Stimulated activated CD8-positive, alpha-beta memory T cell treated with anti-CD3 and anti-CD28 coated beads, Interleukin-7, amount 100 ng/mL, for 24 hours (primary cell): ENCODE data around the gene IL18.
"Not testable (repeated sequence)": the region's sequence is repeated elsewhere in the genome, so short reads cannot be mapped to it uniquely, and the experiment has no call there.

Experiments
- DNase-seq: peaks from one replicate; pipeline ENCODE4 v3.0.0-alpha.2; 2020; ENCODE audit warnings: low read depth

IL18 gene

DNA sequence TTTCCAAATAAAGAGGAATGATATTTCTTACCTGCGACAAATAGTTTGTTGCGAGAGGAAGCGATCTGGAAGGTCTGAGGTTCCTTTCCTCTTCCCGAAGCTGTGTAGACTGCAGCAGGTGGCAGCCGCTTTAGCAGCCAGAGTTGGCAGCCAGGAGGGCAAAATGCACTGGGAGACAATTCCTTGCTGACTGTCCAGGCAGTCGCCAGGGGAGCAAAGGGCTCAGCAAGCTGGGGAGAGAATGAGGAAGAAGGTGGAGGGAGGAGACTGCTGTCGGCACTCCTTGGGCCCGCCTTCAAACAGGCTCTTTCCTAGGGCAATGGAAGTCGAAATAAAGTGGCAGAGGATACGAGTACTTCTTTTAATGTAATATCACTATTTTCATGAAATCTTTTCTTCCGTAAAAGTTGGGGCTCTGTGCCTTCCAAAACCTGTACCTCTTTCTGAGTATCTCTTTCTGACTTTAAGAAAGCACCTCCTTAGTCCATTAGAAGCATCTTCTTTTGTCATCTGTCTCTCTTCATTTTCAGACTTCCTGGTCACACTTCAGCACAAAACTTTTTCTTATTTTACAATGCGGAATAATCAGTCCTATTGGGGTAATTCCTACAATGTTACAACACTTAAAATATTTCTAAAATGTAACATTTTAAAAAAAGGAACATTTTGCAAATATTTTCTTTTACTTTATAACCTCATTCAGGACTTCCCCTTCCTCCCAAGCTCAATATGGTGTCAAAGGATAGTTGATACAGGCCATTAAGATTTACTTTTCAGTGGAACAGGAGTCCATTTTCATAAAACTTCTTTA, at the start of gene IL18:
IL18 (minus strand) TSS at position 220 of the 811 bp plus-strand sequence. CDS start 9,041 bp downstream, outside the sequence.
- no peak for DNase-seq

DNA sequence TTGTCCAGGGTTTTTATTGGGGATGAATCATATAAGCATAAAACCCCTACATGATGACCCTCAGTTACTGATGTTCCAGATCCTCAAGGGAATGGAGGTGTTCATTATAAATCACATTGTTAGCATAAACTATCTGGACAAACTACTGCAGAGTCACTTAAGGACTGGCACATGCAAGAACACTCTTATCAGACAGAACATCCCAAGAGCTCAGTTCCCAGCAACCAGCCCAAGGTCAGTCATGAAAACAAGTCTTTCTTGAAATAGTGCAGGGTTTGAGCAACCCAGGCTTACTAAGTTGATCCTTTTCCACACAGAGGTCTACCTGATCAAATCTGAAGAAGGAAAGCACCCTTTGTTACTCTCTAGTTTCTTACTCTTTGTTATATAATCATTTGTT, 48.8 kb upstream of the IL18 start:
- no peak for DNase-seq

DNA sequence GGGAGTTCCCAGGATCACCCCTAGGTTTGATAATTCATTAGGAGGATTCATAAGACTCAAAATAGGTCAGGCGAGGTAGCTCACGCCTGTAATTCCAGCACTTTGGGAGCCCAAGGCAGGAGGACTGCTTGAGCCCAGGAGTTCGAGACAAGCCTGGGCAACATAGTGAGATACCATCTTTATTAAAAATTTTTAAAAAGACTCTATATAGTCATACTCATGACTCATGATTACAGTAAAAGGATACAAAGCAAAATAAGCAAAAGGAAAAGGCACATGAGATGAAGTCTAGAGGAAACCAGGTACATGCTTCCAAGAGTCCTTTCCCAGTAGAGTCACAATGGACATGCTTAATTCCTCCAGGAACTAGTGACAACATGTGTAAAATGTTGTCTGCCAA, 48.4 kb upstream of the IL18 start:
- no peak for DNase-seq

DNA sequence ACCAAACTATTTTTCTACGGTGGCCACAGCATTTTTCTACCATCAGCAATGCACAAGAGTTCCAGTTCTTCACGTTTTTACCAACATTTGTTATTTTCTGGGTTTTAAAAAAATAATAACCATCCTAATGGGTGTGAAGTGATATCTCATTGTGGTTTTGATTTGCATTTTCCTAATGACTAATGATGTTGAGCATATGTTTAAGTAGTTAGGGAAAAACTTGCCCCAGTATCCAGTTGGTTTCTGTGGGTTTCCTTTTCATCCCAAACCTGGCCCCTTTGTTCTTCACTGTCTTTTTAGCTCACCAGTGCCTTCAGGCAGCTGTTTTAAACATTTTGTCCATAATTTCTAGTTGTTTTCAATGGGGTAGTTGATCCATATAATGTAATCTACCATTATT, 47.6 kb upstream of the IL18 start:
- no peak for DNase-seq

DNA sequence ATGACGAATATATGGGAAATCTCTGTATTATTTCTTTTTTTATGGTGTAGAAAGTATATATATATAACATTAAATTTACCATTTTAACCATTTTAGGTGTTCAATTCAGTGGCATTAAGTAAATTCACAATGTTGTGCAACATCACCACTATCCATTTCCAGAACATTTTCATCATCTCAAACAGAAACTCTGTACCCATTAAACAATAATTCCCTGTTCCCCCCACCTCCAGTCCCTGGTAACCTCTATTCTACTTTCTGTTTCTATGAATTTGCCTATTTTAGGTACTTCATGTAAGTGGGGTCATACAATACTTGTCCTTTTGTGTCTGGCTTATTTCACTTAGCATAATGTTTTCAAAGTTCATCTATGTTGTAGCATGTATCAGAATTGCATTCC, 47.0 kb upstream of the IL18 start:
- DNase-seq: no peak

DNA sequence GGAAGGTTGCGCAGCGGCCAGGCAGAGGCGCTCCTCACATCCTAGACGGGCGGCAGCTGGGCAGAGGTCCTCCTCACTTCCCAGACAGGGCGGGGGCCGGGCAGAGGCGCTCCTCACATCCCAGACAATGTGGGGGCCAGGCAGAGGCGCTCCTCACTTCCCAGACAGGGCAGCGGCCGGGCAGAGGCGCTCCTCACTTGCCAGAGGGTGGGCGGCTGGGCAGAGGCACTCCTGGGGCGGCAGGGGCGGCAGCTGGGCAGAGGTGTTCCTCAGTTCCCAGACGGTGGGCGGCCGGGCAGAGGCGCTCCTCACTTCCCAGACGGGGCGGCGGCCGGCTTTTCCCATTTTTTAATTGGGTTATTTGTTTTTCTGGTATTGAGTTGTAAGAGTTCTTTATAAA, 42.2 kb upstream of the IL18 start:
- no peak for DNase-seq

DNA sequence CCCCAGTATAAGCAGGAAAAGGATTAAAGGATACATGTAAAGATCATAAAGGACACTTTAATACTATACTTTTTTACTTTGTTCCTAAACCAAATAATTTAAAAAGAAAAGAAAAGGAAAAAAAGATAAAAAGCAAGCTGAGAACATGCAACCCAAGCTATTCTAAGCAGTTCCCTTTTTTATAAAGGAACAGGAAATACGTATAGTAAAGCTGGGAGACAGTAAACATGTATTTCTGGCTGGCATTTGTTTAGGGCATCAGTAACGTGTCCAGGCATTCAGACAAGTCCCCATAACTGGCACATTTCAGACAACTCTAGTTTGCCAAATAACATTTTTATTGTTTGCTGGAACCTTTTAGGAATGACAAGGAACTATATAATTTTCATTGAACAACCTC, 36.4 kb upstream of the IL18 start:
- no peak for DNase-seq

DNA sequence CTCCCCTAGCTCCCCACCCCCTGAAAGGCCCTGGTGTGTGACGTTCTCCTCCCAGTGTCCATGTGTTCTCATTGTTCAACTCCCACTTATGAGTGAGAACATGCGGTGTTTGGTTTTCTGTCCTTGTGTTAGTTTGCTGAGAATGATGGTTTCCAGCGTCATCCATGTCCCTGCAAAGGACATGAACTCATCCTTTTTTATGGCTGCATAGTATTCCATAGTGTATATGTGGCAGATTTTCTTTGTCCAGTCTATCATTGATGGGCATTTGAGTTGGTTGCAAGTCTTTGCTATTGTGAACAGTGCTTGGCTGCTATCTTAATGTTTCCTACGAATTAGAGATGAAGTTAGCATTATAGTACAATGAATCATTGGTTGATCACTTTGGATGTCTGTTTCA, 35.2 kb upstream of the IL18 start:
- not testable (repeated sequence) for DNase-seq

DNA sequence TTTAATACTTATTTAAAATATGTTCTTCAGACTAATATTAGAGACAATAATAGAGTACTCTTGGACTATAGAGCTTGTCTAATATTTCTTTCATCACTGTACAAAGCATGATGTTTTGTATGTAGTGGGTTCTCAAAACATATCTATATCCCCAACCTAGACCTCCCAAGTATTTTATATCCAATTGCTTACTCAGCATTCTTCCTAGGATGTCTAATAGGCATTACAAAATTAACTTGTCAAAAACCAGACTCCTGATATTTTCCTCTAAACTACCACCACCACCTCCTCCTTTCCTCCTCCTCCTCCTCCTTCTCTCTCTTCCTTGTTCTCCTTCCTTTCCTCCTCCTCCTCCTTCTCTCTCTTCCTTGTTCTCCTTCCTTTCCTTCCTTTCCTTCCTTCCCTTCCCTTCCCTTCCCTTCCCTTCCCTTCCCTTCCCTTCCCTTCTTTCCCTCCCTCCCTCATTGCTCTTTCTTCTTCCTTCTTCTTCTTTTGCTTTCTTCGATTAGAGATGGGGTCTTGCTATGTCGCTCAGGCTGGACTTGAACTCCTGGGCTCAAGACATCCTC, 32.7 kb upstream of the IL18 start:
- no peak for DNase-seq

DNA sequence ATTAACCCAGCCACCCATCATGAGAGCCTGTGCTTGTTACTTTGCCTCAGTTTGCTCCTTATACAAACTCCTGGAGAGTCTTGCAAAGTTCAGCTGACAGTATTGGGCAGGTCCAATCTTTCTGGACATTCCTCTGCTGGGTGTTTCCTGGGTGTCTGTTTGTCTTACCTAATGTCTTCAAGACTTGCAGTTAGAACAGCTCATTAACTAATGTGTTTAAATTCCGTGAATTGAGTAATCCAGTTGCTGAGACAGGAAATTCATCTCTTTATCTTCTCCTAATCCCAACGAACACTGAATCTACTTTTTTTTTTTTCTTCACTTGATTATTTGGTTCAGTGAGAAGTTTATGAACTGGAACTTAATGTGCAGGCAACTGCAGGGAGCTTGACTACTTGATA, 32.1 kb upstream of the IL18 start:
- DNase-seq: no peak

DNA sequence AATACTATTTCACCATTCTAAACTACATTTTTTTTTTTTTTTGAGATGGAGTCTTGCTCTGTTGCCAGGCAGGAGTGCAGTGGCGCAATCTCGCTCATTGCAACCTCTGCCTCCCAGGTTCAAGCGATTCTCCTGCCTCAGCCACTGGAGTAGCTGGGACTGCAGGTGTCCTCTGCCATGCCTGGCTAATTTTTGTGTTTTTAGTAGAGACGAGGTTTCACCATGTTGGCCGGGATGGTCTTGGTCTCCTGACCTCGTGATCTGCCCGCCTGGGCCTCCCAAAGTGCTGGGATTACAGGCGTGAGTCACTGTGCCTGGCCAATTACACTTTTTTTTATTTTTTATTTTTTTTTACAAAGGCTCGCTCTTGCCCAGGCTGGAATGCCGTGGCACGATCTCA, 31.2 kb upstream of the IL18 start:
- DNase-seq: not testable (repeated sequence)

DNA sequence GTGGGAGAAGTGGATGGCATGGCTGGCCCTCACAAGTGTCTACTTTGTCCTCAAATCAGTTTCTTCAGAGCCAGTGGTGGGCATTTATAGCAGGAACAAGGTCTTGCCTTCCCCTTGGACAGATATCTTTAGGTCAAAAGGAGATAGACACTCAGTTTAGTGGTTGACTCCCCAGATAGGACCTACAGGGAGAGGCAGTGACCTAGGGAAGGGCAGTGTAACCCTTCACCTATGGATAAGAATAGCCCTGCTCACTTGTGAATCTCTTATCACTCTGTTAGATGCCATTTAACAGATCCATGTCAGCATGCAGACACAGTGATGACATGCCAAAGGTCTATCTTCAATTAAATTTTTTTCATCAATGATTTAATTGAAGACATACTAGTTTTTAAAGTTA, 22.4 kb upstream of the IL18 start:
- DNase-seq: no peak

DNA sequence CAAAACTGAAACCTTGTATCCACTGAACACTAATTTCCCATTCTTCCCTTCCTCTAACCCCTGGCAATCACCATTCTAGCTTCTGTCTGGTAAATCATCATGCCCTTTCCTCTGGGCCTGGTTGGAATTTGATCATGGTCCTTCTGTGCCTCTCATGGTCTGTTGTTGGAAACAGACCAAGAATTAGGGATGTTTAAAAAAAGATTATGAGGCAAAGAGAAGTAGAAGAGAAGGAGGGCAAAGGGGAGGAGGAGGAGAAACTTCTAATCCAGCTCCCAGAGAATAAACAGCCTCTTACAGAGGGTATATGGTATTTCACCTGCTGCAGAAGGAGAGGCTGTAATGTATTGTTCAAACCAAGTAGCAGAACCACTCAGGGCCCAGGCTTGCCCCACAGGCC, 22.0 kb upstream of the IL18 start:
- no peak for DNase-seq

DNA sequence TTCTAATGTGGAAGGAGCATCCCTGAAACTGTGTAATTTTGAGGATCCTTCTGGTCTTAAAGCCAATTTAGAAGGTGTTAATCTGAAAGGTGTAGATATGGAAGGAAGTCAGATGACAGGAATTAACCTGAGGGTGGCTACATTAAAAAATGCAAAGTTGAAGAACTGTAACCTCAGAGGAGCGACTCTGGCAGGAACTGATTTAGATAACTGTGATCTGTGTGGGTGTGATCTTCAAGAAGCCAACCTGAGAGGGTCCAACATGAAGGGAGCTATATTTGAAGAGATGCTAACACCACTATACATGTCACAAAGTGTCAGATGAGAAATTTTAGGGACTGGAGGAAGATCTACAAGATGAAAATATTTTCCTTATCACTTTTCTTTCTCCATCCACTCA, 19.0 kb upstream of the IL18 start:
- DNase-seq: no peak

DNA sequence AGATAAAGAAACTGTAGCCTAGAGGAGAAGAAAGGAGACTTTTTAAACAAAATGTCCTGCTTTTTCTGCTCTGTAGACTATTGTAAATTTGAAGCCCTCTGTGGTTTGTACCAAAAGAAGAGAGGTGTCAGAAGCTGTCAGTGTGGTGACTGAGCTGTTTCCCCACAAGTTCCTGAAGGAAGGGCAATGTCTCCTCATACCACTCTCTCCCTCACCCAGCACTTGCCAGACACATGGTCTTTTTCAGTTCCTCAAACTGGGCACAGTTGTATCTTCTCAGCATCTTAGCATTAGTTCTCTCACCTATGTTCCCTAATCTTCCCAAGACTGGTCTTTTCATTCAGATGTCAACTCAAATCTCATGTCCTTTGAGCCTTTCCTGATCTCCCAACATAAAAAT, 15.7 kb upstream of the IL18 start:
- no peak for DNase-seq

DNA sequence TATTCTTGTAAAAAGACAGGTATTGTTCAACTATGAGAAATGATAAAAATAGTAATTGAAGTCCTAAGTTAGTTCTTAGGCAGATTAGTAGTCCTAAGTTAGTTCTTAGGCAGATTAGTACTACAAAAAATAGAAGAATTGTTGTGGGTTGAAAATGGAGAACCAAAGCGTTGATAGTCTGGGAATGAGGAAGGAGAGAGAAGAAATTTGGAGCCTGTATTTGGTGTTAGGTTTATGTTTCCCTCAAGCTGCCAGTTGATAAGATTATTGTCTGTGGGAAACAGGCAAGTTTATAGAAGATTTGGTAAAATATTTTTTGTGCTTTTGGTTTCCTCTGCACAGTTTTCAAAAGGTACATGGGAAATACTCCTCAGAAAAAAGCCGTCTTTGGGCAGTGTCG, 15.0 kb upstream of the IL18 start:
- DNase-seq: no peak

DNA sequence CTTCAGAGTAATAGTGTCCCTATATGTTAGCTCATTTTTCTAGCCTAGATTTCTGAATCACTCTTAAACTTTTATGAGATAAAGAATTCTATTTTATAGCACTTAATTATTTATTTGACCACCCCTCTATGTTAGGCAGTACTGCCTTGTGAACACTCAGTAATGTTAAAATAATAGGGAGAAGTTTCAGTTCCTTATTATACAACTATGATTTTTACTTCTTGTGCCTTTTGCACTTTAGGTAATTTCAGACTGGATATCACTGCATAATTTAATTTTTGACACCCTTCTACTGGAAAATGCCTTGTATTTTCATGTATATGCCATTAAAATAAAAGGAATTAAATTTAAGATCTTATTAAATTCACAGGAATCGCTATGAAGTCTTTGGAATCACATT, 14.5 kb upstream of the IL18 start:
- DNase-seq: no peak

DNA sequence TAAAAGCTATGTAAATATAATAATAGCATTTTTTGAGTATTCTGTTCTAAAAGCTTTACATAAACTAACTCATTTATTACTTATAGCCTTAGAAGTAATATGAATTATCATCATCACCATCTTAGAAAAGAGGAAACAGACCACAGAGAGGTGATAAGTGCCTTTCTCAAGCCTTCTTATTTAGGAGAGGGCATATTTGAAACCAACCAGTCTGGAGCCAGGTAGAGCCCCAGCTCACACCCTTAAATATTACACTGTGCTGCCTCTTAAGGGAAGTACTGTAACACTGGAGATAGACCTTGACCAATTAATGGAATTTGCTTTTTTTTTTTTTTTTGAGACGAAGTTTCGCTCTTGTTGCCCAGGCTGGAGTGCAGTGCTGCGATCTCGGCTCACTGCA, 13.7 kb upstream of the IL18 start:
- no peak for DNase-seq

DNA sequence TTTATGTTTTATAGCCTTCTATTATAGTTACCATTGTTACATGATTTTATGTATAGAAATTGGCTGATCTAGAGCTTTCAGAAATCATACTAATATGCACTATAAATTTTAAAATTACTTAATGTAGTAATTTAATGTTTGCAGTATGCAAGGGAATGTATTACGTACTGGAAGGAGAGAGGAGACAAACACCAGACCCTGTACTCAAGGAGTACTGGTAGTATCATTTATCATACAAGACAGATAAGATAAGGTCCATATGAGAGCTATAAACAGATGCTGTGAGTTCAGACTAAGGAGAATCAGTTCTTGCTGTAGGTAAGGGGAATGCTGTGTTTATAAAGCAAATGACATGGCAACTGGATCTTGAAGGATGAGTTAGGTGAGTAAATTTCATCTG, 12.2 kb upstream of the IL18 start:
- no peak for DNase-seq

DNA sequence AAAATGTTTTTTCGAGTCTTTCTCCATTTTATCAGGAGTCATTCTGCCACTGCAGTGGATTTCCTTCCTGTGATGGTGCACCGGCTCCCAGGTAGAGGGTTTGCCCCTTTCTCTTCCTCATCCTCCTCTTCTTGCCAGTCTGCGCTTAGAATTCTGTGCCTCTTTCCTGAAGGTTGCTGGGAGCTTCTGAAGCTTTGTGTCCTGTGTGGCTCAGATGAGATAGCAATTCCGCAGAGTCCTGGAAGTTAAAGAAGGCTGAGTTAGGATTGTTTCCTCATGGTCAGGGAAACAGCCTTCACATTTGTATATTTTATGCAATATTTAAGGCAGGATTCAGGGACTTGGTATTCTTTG, 11.7 kb upstream of the IL18 start:
- no peak for DNase-seq

DNA sequence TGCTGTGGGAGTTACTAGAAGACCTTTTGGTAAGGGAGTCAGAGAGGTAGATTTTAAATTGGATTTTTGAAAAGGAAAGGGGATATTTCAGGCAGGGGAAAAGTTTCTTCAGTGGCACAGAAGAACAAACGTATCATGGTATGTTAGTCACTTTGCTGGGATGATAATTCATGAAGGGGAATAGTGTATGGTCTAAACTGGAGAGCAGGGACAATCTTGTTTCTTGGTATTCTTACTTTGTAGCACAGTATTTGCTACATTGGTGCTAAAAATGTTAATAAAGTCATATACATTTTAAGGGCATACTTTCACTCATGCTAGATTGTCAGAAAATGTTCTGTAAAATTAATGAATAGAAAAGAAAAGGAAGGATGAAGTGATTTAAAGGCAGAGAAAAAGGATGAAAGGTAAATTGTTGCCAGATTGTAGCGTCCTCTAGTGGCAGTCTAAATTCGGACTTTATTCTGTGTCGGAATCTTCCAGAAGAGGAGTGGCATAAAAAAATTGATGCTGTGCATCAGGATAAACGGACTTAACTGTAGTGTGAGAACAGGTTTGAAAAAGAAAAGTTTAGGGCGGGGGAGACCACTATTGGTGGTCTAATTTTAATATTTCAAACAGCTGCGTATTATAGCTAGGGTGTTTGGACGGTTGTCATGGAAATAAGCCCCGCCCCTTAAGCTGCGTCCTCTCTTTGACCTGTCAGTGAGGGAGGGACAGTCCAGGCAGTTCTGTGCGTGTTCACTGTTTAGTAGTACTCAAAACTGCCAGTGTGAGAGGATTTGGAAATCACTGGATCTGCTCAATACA, 11.1 kb upstream of the IL18 start, which contains the start of gene BCO2:
BCO2 (plus strand) TSS at position 724 of the 810 bp plus-strand sequence. CDS start 90 bp downstream, outside the sequence.
- peak; percentile 14 for DNase-seq

DNA sequence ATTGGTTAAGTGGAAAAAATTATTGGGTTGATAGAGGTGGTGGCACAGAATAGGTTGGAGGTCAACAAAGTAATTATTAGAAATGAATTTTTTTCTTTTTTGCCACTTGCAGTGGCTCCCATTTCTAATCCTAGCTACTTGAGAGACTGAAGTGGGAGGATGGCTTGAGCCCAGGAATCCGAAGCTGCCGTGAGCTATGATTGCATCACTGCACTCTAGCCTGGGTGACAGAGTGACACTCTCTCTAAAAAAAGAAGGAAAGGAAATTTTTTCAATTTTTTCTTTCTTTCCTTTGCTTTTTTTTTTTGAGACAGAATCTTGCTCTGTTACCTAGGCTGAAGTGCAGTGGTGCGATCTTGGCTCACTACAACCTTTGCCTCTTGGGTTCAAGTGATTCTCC, 9.3 kb upstream of the IL18 start:
- DNase-seq: no peak

DNA sequence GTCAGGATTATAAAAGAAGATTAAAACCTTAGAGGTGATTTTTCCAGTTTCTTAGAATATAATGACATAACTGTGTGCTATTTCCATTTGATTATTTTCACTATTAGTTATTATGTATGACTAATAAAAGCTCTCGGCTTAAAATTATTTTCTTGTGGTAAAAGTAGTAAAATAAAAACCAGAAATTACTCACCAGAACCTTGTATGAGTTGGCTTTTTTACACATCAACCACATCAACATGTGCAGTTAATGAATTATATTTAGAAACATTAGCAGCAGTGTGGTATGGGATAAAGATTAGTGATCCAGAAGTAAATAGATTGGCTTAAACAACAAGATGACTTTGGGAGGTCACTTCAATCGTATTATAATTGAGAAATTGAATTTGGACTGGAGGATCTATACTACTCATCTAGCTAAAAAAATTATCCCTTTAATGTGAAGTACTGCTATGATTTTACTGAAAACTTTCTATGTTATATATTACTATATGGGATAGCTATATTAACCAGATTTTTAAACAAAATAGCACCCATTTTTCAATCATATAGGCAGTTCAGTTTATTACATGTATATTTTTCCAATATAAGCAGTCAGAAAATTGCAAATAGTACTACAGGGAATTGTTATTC, 8.6 kb upstream of the IL18 start:
- no peak for DNase-seq
